GM12878 (cell line): ENCODE measurements around the gene MAP7D2. TPM values are rescaled to one million over a fixed set of nuclear protein-coding genes. Genes with fewer than 3 reads are reported as not detected.

Experiments used
- ATAC-seq: fragments of 200-7000 bp; cut with Tn5 transposase; 3 replicates; pipeline ENCODE4 v1.9.1; 2020; ENCODE audit warnings: mild to moderate bottlenecking, moderate library complexity
- BruUV-seq: library from RNA; stranded (reverse); fragments of 400-500 nt; replicated peaks from 2 replicates; lab custom pipeline; 2021; lab: Mats Ljungman, UMichigan
- CTCF ChIA-PET: fragments of 300-600 bp; sonication (Branson Sonifier 250); formaldehyde crosslinking; extraction: SDS; loops from one replicate; lab custom pipeline; 2021; ENCODE audit warnings: inconsistent platforms; lab: Yijun Ruan, JAX
- POLR2A ChIA-PET: fragments of 350-600 bp; formaldehyde crosslinking; extraction: SDS; loops from one replicate; lab custom pipeline; 2021; ENCODE audit warnings: inconsistent platforms; lab: Charles Lee
- RAD21 ChIA-PET: fragments of 300-600 bp; sonication (Branson Sonifier 250); formaldehyde crosslinking; loops from one replicate; lab custom pipeline; 2023; ENCODE audit warnings: antibody characterized with exemption; ENCODE audit not compliant: unreplicated experiment; lab: Charles Lee
- SMC1A ChIA-PET: fragments of 300-600 bp; sonication (Branson Sonifier 250); formaldehyde crosslinking; loops from one replicate; lab custom pipeline; 2023; ENCODE audit not compliant: unreplicated experiment, uncharacterized antibody; lab: Charles Lee
- DNase-seq: peaks from one replicate; pipeline ENCODE4 v3.0.0-alpha.2; 2011; ENCODE audit warnings: low read depth, low spot score
- FAIRE-seq: peaks from 3 replicates; lab custom pipeline; 2011; peaks lifted over from hg19 to GRCh38; lab: Jason Lieb, UNC
- H2AFZ ChIP-seq: 2 replicates; pipeline ENCODE4 v1.6.0; 2011; ENCODE audit warnings: low read depth, low read length, control low read depth; ENCODE audit not compliant: control insufficient read depth
- H3K27ac ChIP-seq: 2 replicates; pipeline ENCODE4 v1.5.1; 2011; ENCODE audit warnings: control low read depth; ENCODE audit not compliant: control insufficient read depth, insufficient read depth
- H3K27me3 ChIP-seq, 2 experiments: replicated peaks in 1 of 2; 2 replicates each; pipeline versions ENCODE4 v1.6.0 to v1.6.1; 2011; ENCODE audit warnings: low read length in 1 of 2; ENCODE audit not compliant: control insufficient read depth in 2 of 2, insufficient read depth in 2 of 2
- H3K36me3 ChIP-seq, 2 experiments: 2 replicates each; pipeline ENCODE4 v1.5.1; 2011; ENCODE audit warnings: low read length in 1 of 2; ENCODE audit not compliant: control insufficient read depth in 2 of 2, insufficient read depth in 2 of 2
- H3K4me1 ChIP-seq: 2 replicates; pipeline ENCODE4 v1.6.1; 2011; ENCODE audit warnings: mild to moderate bottlenecking, low read length, moderate library complexity, mixed read lengths; ENCODE audit not compliant: control insufficient read depth, insufficient read depth
- H3K4me2 ChIP-seq: 2 replicates; pipeline ENCODE4 v1.6.0; 2011; ENCODE audit warnings: control low read depth; ENCODE audit not compliant: control insufficient read depth, insufficient read depth
- H3K4me3 ChIP-seq: fragments of 200-600 bp; sonication (generic); 2 replicates; pipeline ENCODE4 v1.5.1; 2016
- H3K79me2 ChIP-seq: 2 replicates; pipeline ENCODE4 v1.6.0; 2011; ENCODE audit warnings: low read length; ENCODE audit not compliant: control insufficient read depth, insufficient read depth
- H3K9ac ChIP-seq: 2 replicates; pipeline ENCODE4 v1.8.0; 2011; ENCODE audit warnings: low read length, control low read depth, mixed read lengths; ENCODE audit not compliant: control insufficient read depth, insufficient read depth
- H3K9me3 ChIP-seq: replicated peaks from 3 replicates; pipeline ENCODE4 v1.5.1; 2011; ENCODE audit warnings: mild to moderate bottlenecking, low read length; ENCODE audit not compliant: control insufficient read depth, insufficient read depth
- H4K20me1 ChIP-seq: 2 replicates; pipeline ENCODE4 v1.6.0; 2011; ENCODE audit not compliant: control insufficient read depth, insufficient read depth
- CBX5 ChIP-seq: sonication (generic); IDR thresholded peaks from 2 replicates; pipeline ENCODE4 v1.6.1; 2016; ENCODE audit warnings: low read depth, moderate library complexity, mild to moderate bottlenecking, inconsistent platforms
- E2F8 ChIP-seq: fragments of 450-650 bp; IDR thresholded peaks from 2 replicates; pipeline ENCODE4 v1.6.1; 2018; ENCODE audit warnings: mild to moderate bottlenecking, low read depth, moderate library complexity; ENCODE audit not compliant: partially characterized antibody
- FOS ChIP-seq: IDR thresholded peaks from 3 replicates; pipeline ENCODE4 v1.6.1; 2011; ENCODE audit warnings: borderline replicate concordance; ENCODE audit not compliant: insufficient read length; ENCODE audit errors: extremely low read depth
- HDAC2 ChIP-seq: fragments of 200-600 bp; sonication (generic); IDR thresholded peaks from 2 replicates; pipeline ENCODE4 v1.6.1; 2017
- IKZF1 ChIP-seq: fragments of 450-650 bp; conservative IDR thresholded peaks from 2 replicates; pipeline ENCODE4 v1.6.1; 2017; ENCODE audit warnings: antibody characterized with exemption, mild to moderate bottlenecking
- NFYA ChIP-seq: IDR thresholded peaks from 2 replicates; pipeline ENCODE4 v1.6.1; 2011; ENCODE audit warnings: low read depth, mild to moderate bottlenecking, low read length, improper control_type of control experiment, borderline replicate concordance
- RB1 ChIP-seq: fragments of 450-650 bp; formaldehyde crosslinking; IDR thresholded peaks from 2 replicates; pipeline ENCODE4 v1.6.1; 2017; ENCODE audit warnings: mild to moderate bottlenecking, borderline replicate concordance
- RUNX3 ChIP-seq: IDR thresholded peaks from 2 replicates; pipeline ENCODE4 v1.6.1; 2012; ENCODE audit warnings: low read length, inconsistent platforms
- TCF7 ChIP-seq: IDR thresholded peaks from 2 replicates; pipeline ENCODE4 v1.6.1; 2014; ENCODE audit warnings: antibody characterized with exemption, borderline replicate concordance
- ZBED1 ChIP-seq: IDR thresholded peaks from 2 replicates; pipeline ENCODE4 v1.6.1; 2016; ENCODE audit warnings: borderline replicate concordance
- WGBS: methylation state at CpG from one replicate; pipeline ENCODE4 v1.1.6; 2016; ENCODE audit warnings: low lambda C conversion rate; ENCODE audit not compliant: insufficient replicate concordance, insufficient coverage; ENCODE audit errors: missing lambda C conversion rate; 5-methylcytosine and 5-hydroxymethylcytosine counted together
- in situ Hi-C: fragments of 300-500 bp; cut with MboI; formaldehyde crosslinking; loops from 9 replicates; pipeline ENCODE4 v1.14.3; 2018; ENCODE audit warnings: mixed read lengths
- intact Hi-C: fragments of 100-400 bp; cut with micrococcal nuclease; formaldehyde crosslinking; loops from one replicate; pipeline ENCODE4 v1.14.2; 2022; ENCODE audit not compliant: unreplicated experiment
- polyA plus RNA-seq, 11 experiments: library from polyadenylated mRNA; depleted of rRNA in 4 of 11; unstranded in 6 of 11; stranded (reverse) in 5 of 11; fragments of >200 nt; fragmentation: Nextera tagmentation in 4 of 11; fragmentation: Illumina TruSeq in 1 of 11; extraction: Ambion mirVana in 4 of 11; extraction: Trizol in 1 of 11; gene quantifications; 1 replicate in 1 of 11; 2 replicates in 10 of 11; pipeline versions ENCODE4 v1.2.1 to v1.2.3, GENCODE V29; 2011 to 2016; ENCODE audit warnings: inconsistent platforms in 2 of 11, missing spikeins in 2 of 11, low read depth in 1 of 11
- total RNA-seq, 4 experiments: library from RNA; depleted of rRNA in 3 of 4; stranded (reverse); fragments of >200 nt in 3 of 4; fragmentation: Illumina TruSeq in 1 of 4; extraction: Trizol in 1 of 4; gene quantifications; 2 replicates each; pipeline versions ENCODE4 v1.2.1 to v1.2.3, GENCODE V29; 2013 to 2021
- TF ChIP-seq, protein P1 (sequence below): IDR thresholded peaks from 2 replicates; pipeline ENCODE4 v1.6.1; 2012; ENCODE audit warnings: low read depth, low read length, improper control_type of control experiment

MAP7D2 gene
- total and polyA plus RNA-seq, 10 of the 15 experiments (the other 5 are each of a cell fraction or from before 2014, with no cell fraction given): 0.06 to 18.4 (median 0.22) TPM

- TF ChIP-seq, protein P1, sequence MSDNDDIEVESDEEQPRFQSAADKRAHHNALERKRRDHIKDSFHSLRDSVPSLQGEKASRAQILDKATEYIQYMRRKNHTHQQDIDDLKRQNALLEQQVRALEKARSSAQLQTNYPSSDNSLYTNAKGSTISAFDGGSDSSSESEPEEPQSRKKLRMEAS: no peak
- TF ChIP-seq RB1: no peak
- TF ChIP-seq ZBED1: no peak
- no peak for TF ChIP-seq HDAC2
- TF ChIP-seq RUNX3: no peak
- TF ChIP-seq TCF7: no peak
- TF ChIP-seq FOS: no peak
- TF ChIP-seq, all 136 proteins: peak for 0
Observed at GRCh38 chrX:20001588-20001987, 115.1 kb downstream of the MAP7D2 start (continued).

GRCh38 chrX:19991350-19991718, 125.4 kb downstream of the MAP7D2 start:
- intact Hi-C loops: loop anchor here (1.0 to 5.0 kb wide), 3 partner anchors 76 to 619 kb away; no protein-coding TSS in a partner anchor
- Histone ChIP-seq H3K4me1 (no peaks in the 10 kb centered on the region), H3K9me3 (no peaks in the 10 kb centered on the region), H3K9ac (no peak overlapping the region), H4K20me1 (no peaks in the 10 kb centered on the region), H3K36me3 (no peaks in the 10 kb centered on the region), H2AFZ (peak overlapping the region; percentile 73), H3K4me3 (no peak overlapping the region), H3K27ac (no peak overlapping the region), H3K27me3 (no peaks in the 10 kb centered on the region), H3K79me2 (peaks cover 3% of the 10 kb centered on the region; the same call in 1 of the 2 replicates), H3K4me2 (peak overlapping the region; percentile 68)
- TF ChIP-seq CBX5 (no peak), IKZF1 (peak; percentile 20; the same call in 1 of the 2 replicates), E2F8 (no peak), NFYA (no peak)
- ChIA-PET POLR2A (interaction anchor here (0.6 to 0.7 kb wide), 2 partner anchors 86 to 1250 kb away, joined by 3 to 5 read pairs; no protein-coding TSS in a partner anchor), CTCF (interaction anchor here (0.9 to 1.6 kb wide), 8 partner anchors 13 to 619 kb away, joined by 3 to 14 read pairs (median 4); no protein-coding TSS in a partner anchor), RAD21 (interaction anchor here (1.7 kb wide), 1 partner anchor 86 kb away, joined by 5 read pairs; no protein-coding TSS in a partner anchor), SMC1A (interaction anchor here (0.8 to 2.4 kb wide), 6 partner anchors 70 to 453 kb away, joined by 3 to 16 read pairs (median 4); no protein-coding TSS in a partner anchor)
- ATAC-seq (no peak), FAIRE-seq (no peak), DNase-seq (no peak)
- BruUV-seq: no TSS peak
- in situ Hi-C loops: loop anchor here (5.0 kb wide), 1 partner anchor 79 kb away; no protein-coding TSS in a partner anchor
- WGBS: 46% methylated on average over 6 of the region's 6 CpGs
